Mesendoderm (in vitro differentiated cells): ENCODE data around the gene DAB2.
"Not testable (repeated sequence)": the region's sequence is repeated elsewhere in the genome, so short reads cannot be mapped to it uniquely, and the experiment has no call there.

Experiments
- DNase-seq: peaks from one replicate; pipeline ENCODE4 v3.0.0; 2013
- H2AK5ac ChIP-seq: 2 replicates; pipeline ENCODE4 v1.6.1; 2013; ENCODE audit warnings: low read length, inconsistent platforms
- H2BK120ac ChIP-seq: 2 replicates; pipeline ENCODE4 v1.6.1; 2013; ENCODE audit warnings: low read depth, mild to moderate bottlenecking, low read length, moderate library complexity, mixed read lengths
- H2BK15ac ChIP-seq: replicated peaks from 2 replicates; pipeline ENCODE4 v1.6.1; 2013; ENCODE audit warnings: low read depth, mild to moderate bottlenecking, moderate library complexity
- H2BK5ac ChIP-seq: 2 replicates; pipeline ENCODE4 v1.6.1; 2013; ENCODE audit warnings: low read length, inconsistent platforms
- H3K18ac ChIP-seq: 2 replicates; pipeline ENCODE4 v1.6.1; 2013; ENCODE audit warnings: mild to moderate bottlenecking, low read length, mixed read lengths
- H3K23ac ChIP-seq: one replicate; pipeline ENCODE4 v1.6.1; 2013; ENCODE audit warnings: low read length
- H3K27ac ChIP-seq: 2 replicates; pipeline ENCODE4 v1.5.1; 2013; ENCODE audit warnings: low read depth, mild to moderate bottlenecking, inconsistent platforms, low read length, moderate library complexity
- H3K27me3 ChIP-seq: 2 replicates; pipeline ENCODE4 v1.6.1; 2013; ENCODE audit warnings: low read length, control low read depth, mild to moderate bottlenecking, inconsistent platforms; ENCODE audit not compliant: insufficient read depth, poor library complexity
- H3K36me3 ChIP-seq: 2 replicates; pipeline ENCODE4 v1.6.1; 2013; ENCODE audit warnings: low read length, inconsistent platforms; ENCODE audit not compliant: control insufficient read depth, insufficient read depth
- H3K4ac ChIP-seq: one replicate; pipeline ENCODE4 v1.6.1; 2013; ENCODE audit warnings: low read depth, mild to moderate bottlenecking, low read length, moderate library complexity
- H3K4me1 ChIP-seq: 2 replicates; pipeline ENCODE4 v1.6.1; 2013; ENCODE audit warnings: low read depth, low read length, inconsistent platforms; ENCODE audit not compliant: control insufficient read depth
- H3K4me2 ChIP-seq: 2 replicates; pipeline ENCODE4 v1.6.1; 2013; ENCODE audit warnings: low read length
- H3K4me3 ChIP-seq: 2 replicates; pipeline ENCODE4 v1.5.1; 2013; ENCODE audit warnings: mild to moderate bottlenecking, low read length
- H3K56ac ChIP-seq: one replicate; pipeline ENCODE4 v1.6.1; 2013; ENCODE audit warnings: low read length
- H3K79me1 ChIP-seq: 2 replicates; pipeline ENCODE4 v1.6.1; 2013; ENCODE audit warnings: low read length, inconsistent platforms
- H3K79me2 ChIP-seq: 2 replicates; pipeline ENCODE4 v1.6.1; 2013; ENCODE audit warnings: mild to moderate bottlenecking, low read length; ENCODE audit not compliant: control insufficient read depth, insufficient read depth
- H3K9ac ChIP-seq: 2 replicates; pipeline ENCODE4 v1.6.1; 2013; ENCODE audit warnings: low read length, inconsistent platforms
- H4K5ac ChIP-seq: one replicate; pipeline ENCODE4 v1.6.1; 2013; ENCODE audit warnings: low read length
- H4K8ac ChIP-seq: one replicate; pipeline ENCODE4 v1.6.1; 2013; ENCODE audit warnings: low read depth, mild to moderate bottlenecking, control low read depth, low read length, moderate library complexity
- WGBS: extraction: QIAGEN DNeasy Blood & Tissue Kit; methylation state at CpG from one replicate; pipeline ENCODE4 v1.1.7; 2013; ENCODE audit warnings: low lambda C conversion rate, missing lambda C conversion rate; ENCODE audit not compliant: insufficient coverage; ENCODE audit errors: extremely low coverage; 5-methylcytosine and 5-hydroxymethylcytosine counted together

DAB2 gene

DNA sequence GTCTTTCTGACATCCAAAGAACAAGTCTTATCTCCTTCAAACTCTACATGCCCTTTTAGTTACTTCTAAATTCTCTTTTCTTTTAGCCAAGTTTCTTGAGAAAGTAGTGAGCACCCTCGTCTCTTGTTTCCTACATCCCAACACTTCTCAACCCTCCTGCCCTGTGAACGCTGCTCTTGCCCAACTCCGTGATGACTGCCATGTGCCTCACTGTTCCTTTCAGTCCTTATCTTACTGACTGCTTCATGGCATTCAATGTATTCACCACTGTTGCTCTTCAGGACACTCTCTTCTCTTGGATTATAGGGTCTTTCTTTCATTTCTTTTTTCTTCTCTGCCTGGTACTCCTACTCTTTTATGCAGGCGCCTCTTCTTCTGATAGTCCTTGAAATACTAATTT lies 75.3 kb downstream of the DAB2 start:
- Histone ChIP-seq H2BK5ac (no peak overlapping the region), H2BK120ac (no peak overlapping the region), H2BK15ac (no peak overlapping the region), H3K27ac (no peak overlapping the region), H4K5ac (no peak overlapping the region), H3K79me2 (no peaks in the 10 kb centered on the region), H3K4me3 (no peak overlapping the region), H3K36me3 (no peaks in the 10 kb centered on the region), H3K79me1 (no peaks in the 10 kb centered on the region), H3K23ac (no peak overlapping the region), H3K4ac (no peak overlapping the region), H3K27me3 (no peaks in the 10 kb centered on the region), H3K56ac (no peak overlapping the region), H3K4me2 (no peak overlapping the region), H3K4me1 (no peaks in the 10 kb centered on the region), H3K9ac (no peak overlapping the region), H4K8ac (no peak overlapping the region), H3K18ac (no peak overlapping the region), H2AK5ac (no peak overlapping the region)
- WGBS: no CpG with 5 or more reads among the region's 4 CpGs
- no peak for DNase-seq

DNA sequence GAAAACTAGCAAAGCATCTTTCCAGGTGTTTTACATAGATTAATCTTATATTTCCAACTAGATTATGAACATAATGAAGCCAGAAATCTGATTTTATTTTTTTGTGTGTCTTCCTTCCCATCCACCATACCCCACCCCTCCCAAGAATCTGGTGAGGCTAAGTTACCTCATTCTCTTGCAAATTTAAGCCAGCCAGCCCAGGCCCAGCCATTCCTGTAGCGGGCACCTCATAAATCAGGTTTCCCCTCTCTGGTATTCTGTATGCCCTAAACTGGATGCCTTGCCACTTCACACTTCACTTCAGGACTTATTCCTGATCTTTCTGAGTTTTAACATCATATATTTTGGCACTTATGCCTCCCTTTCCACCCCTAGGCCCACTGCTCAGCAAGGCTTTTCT lies 82.3 kb downstream of the DAB2 start:
- Histone ChIP-seq H3K79me1 (no peaks in the 10 kb centered on the region), H3K27me3 (no peaks in the 10 kb centered on the region), H4K8ac (no peak overlapping the region), H3K23ac (no peak overlapping the region), H3K4me1 (no peaks in the 10 kb centered on the region), H3K56ac (no peak overlapping the region), H2AK5ac (no peak overlapping the region), H3K4me2 (no peak overlapping the region), H2BK15ac (no peak overlapping the region), H3K27ac (no peak overlapping the region), H3K9ac (no peak overlapping the region), H3K18ac (no peak overlapping the region), H3K79me2 (no peaks in the 10 kb centered on the region), H2BK5ac (no peak overlapping the region), H3K36me3 (no peaks in the 10 kb centered on the region), H4K5ac (no peak overlapping the region), H3K4me3 (no peak overlapping the region), H2BK120ac (no peak overlapping the region), H3K4ac (no peak overlapping the region)
- WGBS: no CpG with 5 or more reads among the region's 1 CpG
- no peak for DNase-seq

DNA sequence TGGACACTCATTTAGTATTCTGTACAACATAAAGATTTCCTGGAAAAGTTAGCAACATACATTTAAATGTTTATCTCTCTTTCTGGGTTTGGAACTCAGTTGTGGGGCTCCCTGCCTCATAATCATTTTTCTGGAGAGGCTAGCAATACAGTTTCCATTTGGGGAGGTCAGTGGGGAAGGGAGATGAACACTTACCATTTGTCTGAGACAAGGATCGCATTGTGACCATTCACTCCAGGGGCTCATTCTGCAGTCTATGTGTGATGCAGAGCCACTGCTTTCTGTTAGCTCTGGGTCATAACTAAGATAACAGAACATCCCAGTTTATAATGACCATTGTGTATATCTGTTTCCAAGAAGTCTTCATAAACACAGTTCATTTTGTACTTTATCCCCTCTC lies 82.9 kb downstream of the DAB2 start:
- no peak overlapping the region for H2BK120ac ChIP-seq
- H2AK5ac ChIP-seq: no peak overlapping the region
- no peak overlapping the region for H3K18ac ChIP-seq
- H3K9ac ChIP-seq: no peak overlapping the region
- no peaks in the 10 kb centered on the region for H3K27me3 ChIP-seq
- H3K27ac ChIP-seq: no peak overlapping the region
- H3K36me3 ChIP-seq: no peaks in the 10 kb centered on the region
- WGBS: no CpG with 5 or more reads among the region's 1 CpG
- H3K79me1 ChIP-seq: no peaks in the 10 kb centered on the region
- no peaks in the 10 kb centered on the region for H3K79me2 ChIP-seq
- H3K4me2 ChIP-seq: no peak overlapping the region
- no peak overlapping the region for H3K23ac ChIP-seq
- no peak overlapping the region for H2BK15ac ChIP-seq
- H4K8ac ChIP-seq: no peak overlapping the region
- no peak overlapping the region for H4K5ac ChIP-seq
- DNase-seq: no peak
- no peaks in the 10 kb centered on the region for H3K4me1 ChIP-seq
- H3K4ac ChIP-seq: no peak overlapping the region
- no peak overlapping the region for H3K56ac ChIP-seq
- H2BK5ac ChIP-seq: no peak overlapping the region
- H3K4me3 ChIP-seq: no peak overlapping the region

GRCh38 chr5:39340506-39340905 lies 84.3 kb downstream of the DAB2 start:
- no peak overlapping the region for H4K8ac ChIP-seq
- H2BK15ac ChIP-seq: no peak overlapping the region
- no peak overlapping the region for H4K5ac ChIP-seq
- H3K9ac ChIP-seq: no peak overlapping the region
- no peak overlapping the region for H3K4me3 ChIP-seq
- H3K4me1 ChIP-seq: no peaks in the 10 kb centered on the region
- H3K27me3 ChIP-seq: no peaks in the 10 kb centered on the region
- H3K56ac ChIP-seq: no peak overlapping the region
- H2BK120ac ChIP-seq: no peak overlapping the region
- H3K18ac ChIP-seq: no peak overlapping the region
- no peak overlapping the region for H3K4ac ChIP-seq
- DNase-seq: no peak
- no peaks in the 10 kb centered on the region for H3K79me2 ChIP-seq
- WGBS: no CpG with 5 or more reads among the region's 1 CpG
- no peak overlapping the region for H3K4me2 ChIP-seq
- H2AK5ac ChIP-seq: no peak overlapping the region
- H3K23ac ChIP-seq: no peak overlapping the region
- H3K36me3 ChIP-seq: no peaks in the 10 kb centered on the region
- no peak overlapping the region for H3K27ac ChIP-seq
- H2BK5ac ChIP-seq: no peak overlapping the region
- H3K79me1 ChIP-seq: no peaks in the 10 kb centered on the region

DNA sequence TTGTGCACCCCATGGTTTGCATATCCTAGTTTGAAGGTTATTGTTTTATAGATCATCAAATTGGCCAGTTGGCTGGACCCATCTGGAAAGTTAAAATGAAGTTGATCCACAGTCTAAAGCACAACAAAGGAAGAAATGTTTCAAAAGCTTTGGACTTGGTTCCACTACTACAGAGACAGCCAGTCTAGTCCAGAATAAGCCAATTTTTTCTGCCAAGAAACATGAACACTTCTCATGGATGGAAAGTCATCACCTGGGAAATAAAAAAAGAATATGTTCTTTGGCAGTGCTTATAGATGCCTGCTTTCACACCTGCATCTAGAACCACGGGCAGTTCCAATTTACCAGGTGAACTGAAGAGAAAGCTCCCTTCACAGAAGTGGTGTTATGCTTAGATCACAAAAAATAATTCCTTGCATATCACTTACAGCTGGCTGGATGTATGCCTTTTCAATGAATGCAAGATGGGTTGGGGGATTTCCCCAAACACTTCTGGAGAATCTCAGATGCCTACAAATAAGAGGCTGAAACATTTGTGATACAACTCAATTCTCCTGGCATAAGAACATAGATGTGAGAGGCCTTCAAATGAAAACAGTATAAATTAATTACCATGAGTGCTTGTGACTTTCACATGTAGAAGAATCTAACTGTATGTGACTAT lies 87.4 kb downstream of the DAB2 start:
- Histone ChIP-seq H3K18ac (no peak overlapping the region), H3K23ac (no peak overlapping the region), H3K36me3 (no peaks in the 10 kb centered on the region), H2BK15ac (no peak overlapping the region), H3K4me3 (no peak overlapping the region), H3K79me1 (no peaks in the 10 kb centered on the region), H3K27ac (no peak overlapping the region), H3K9ac (no peak overlapping the region), H3K4ac (no peak overlapping the region), H3K56ac (no peak overlapping the region), H3K27me3 (no peaks in the 10 kb centered on the region), H3K4me1 (no peaks in the 10 kb centered on the region), H4K8ac (no peak overlapping the region), H3K4me2 (no peak overlapping the region), H2AK5ac (no peak overlapping the region), H4K5ac (no peak overlapping the region), H2BK120ac (no peak overlapping the region), H3K79me2 (no peaks in the 10 kb centered on the region), H2BK5ac (no peak overlapping the region)
- DNase-seq: no peak
- WGBS: no CpG with 5 or more reads among the region's 1 CpG

DNA sequence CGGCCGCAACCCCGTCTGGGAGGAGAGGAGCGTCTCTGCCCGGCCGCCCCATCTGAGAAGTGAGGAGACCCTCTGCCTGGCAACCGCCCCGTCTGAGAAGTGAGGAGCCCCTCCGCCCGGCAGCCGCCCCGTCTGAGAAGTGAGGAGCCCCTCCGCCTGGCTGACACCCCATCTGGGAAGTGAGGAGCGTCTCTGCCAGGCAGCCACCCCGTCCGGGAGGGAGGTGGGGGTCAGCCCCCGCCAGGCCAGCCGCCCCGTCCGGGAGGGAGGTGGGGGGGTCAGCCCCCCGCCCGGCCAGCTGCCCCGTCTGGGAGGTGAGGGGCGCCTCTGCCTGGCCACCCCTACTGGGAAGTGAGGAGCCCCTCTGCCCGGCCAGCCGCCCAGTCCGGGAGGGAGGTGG lies 90.5 kb downstream of the DAB2 start:
- no CpG with 5 or more reads among the region's 27 CpGs for WGBS
- H3K4me3 ChIP-seq: not testable (repeated sequence)

More for the DNA sequence above, 90.5 kb downstream of the DAB2 start:
- not testable (repeated sequence) for H3K79me2 ChIP-seq, H3K4me1 ChIP-seq, H2AK5ac ChIP-seq, H3K23ac ChIP-seq, H3K56ac ChIP-seq, H3K18ac ChIP-seq, H3K27ac ChIP-seq, H4K5ac ChIP-seq, DNase-seq, H2BK5ac ChIP-seq, H4K8ac ChIP-seq, H3K4me2 ChIP-seq, H3K27me3 ChIP-seq, H3K4ac ChIP-seq, H2BK15ac ChIP-seq, H2BK120ac ChIP-seq, H3K9ac ChIP-seq, H3K79me1 ChIP-seq, H3K36me3 ChIP-seq
